Measurements from ENCODE around the gene AGBL1.

Gene AGBL1

DNA sequence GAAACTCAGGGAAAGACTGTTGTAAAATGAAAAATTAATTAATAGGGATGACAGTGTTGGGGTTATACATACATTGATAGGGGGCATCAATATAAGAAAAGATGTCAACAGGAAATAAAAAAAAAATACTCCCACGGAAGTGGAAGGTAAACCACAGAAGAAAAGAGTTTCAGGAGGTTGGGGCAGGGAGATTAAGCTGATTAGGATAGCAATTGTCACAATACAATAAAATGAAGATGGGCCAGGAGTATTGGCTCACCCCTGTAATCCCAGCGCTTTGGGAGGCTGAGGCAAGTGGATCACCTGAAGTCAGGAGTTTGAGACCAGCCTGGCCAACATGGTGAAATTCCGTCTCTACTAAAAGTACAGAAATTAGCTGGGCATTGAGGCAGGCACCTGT is 536.1 kb downstream of the AGBL1 start:
- in situ Hi-C loops (cut with HindIII; ENCODE audit: low sequenced_read_pairs) = no loop called here
- no peak for DNase-seq (ENCODE audit: low read depth, low spot score)
- no peak overlapping the region for H3K4me3 ChIP-seq (ENCODE audit: low read depth, low read length)
- TF ChIP-seq, protein P1, sequence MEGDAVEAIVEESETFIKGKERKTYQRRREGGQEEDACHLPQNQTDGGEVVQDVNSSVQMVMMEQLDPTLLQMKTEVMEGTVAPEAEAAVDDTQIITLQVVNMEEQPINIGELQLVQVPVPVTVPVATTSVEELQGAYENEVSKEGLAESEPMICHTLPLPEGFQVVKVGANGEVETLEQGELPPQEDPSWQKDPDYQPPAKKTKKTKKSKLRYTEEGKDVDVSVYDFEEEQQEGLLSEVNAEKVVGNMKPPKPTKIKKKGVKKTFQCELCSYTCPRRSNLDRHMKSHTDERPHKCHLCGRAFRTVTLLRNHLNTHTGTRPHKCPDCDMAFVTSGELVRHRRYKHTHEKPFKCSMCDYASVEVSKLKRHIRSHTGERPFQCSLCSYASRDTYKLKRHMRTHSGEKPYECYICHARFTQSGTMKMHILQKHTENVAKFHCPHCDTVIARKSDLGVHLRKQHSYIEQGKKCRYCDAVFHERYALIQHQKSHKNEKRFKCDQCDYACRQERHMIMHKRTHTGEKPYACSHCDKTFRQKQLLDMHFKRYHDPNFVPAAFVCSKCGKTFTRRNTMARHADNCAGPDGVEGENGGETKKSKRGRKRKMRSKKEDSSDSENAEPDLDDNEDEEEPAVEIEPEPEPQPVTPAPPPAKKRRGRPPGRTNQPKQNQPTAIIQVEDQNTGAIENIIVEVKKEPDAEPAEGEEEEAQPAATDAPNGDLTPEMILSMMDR (IDR thresholded peaks at IDR 0.05; ENCODE audit: low read depth, low read length) = no peak

- in situ Hi-C loops (cut with HindIII; ENCODE audit: low sequenced_read_pairs) = no loop called here
- TF ChIP-seq, protein P1 (IDR thresholded peaks at IDR 0.05; ENCODE audit: low read depth, low read length) = no peak
- H3K4me3 ChIP-seq (ENCODE audit: low read depth, low read length) = no peak overlapping the region
- no peak for DNase-seq (ENCODE audit: low read depth, low spot score)
Observed at GRCh38 chr15:86616771-86617170, 537.1 kb downstream of the AGBL1 start.

GRCh38 chr15:86620157-86620556 is 540.5 kb downstream of the AGBL1 start:
- in situ Hi-C loops (cut with HindIII; ENCODE audit: low sequenced_read_pairs) = no loop called here
- no peak for DNase-seq (ENCODE audit: low read depth, low spot score)
- TF ChIP-seq, protein P1 (IDR thresholded peaks at IDR 0.05; ENCODE audit: low read depth, low read length) = no peak
- H3K4me3 ChIP-seq (ENCODE audit: low read depth, low read length) = no peak overlapping the region

GRCh38 chr15:86620641-86621349 is 541.1 kb downstream of the AGBL1 start:
- no peak overlapping the region for H3K4me3 ChIP-seq (ENCODE audit: low read depth, low read length)
- DNase-seq (ENCODE audit: low read depth, low spot score) = no peak
- TF ChIP-seq, protein P1 (IDR thresholded peaks at IDR 0.05; ENCODE audit: low read depth, low read length) = no peak
- in situ Hi-C loops (cut with HindIII; ENCODE audit: low sequenced_read_pairs) = no loop called here

DNA sequence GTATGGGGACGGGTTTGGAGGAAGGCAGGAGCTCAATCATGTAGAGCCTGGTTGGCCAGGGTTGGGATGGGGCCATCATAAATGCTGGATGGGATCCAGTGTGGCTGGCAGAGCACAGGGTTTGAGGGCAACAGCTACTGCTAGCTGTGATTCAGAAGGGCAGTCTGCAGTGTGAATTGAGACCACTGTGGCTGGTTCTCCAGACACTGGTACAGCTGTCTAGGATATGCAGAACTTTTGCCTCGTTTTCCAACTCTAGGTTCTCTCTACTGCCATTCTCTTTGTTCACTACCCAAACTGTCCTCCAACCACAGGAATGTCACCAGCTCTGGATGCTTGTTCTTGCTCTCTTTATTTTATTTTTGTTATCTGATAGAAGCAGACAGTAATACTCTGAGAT is 543.6 kb downstream of the AGBL1 start:
- no peak overlapping the region for H3K4me3 ChIP-seq (ENCODE audit: low read depth, low read length)
- in situ Hi-C loops (cut with HindIII; ENCODE audit: low sequenced_read_pairs) = no loop called here
- no peak for DNase-seq (ENCODE audit: low read depth, low spot score)
- TF ChIP-seq, protein P1 (IDR thresholded peaks at IDR 0.05; ENCODE audit: low read depth, low read length) = no peak

DNA sequence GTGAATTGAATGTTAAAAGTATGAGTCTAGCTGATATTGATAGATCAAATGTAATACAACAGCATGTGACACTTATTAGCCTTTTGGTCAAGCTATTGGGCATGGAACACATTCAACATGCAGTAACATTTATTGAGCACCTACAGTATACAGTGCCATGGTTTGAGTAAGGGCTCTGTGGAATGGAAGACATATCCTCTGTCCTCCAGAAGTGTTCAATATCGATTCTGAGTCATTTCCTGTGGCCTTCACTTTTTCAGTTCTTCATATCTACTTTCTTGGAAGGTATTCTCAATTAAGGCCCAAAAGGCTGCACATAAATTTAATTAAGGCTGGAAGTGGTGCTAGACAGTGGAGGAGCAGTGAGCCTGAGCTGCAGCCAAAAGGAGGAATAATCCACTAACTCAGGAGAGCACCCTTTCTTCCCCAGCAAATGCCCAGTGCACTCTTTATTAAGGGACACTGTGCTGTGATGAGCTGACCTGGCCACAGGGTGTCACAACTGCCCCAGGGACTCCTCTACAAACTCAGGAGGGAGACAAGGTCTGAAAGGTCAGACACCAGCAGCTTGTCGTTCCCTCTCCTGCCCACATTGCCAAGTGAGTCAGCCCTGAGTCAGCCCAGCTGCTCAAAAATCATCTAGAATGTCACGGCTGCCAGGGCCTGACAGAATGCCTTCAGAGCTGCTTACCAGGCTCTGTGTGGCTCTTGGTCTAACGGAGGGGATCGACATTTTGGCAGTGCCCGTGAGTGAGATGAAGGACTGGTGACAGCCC is 544.8 kb downstream of the AGBL1 start:
- in situ Hi-C loops (cut with HindIII; ENCODE audit: low sequenced_read_pairs) = no loop called here
- TF ChIP-seq, protein P1 (IDR thresholded peaks at IDR 0.05; ENCODE audit: low read depth, low read length) = peak; percentile 57
- DNase-seq (ENCODE audit: low read depth, low spot score) = peak; percentile 90
- H3K4me3 ChIP-seq (ENCODE audit: low read depth, low read length) = no peak overlapping the region

All from astrocyte of the spinal cord (primary cell).